ENCODE results near the gene ERICH6. TPM values are rescaled to one million over a fixed set of nuclear protein-coding genes. Genes with fewer than 3 reads are reported as not detected.

Gene ERICH6
- total RNA-seq: not detected in 2 replicates

DNA sequence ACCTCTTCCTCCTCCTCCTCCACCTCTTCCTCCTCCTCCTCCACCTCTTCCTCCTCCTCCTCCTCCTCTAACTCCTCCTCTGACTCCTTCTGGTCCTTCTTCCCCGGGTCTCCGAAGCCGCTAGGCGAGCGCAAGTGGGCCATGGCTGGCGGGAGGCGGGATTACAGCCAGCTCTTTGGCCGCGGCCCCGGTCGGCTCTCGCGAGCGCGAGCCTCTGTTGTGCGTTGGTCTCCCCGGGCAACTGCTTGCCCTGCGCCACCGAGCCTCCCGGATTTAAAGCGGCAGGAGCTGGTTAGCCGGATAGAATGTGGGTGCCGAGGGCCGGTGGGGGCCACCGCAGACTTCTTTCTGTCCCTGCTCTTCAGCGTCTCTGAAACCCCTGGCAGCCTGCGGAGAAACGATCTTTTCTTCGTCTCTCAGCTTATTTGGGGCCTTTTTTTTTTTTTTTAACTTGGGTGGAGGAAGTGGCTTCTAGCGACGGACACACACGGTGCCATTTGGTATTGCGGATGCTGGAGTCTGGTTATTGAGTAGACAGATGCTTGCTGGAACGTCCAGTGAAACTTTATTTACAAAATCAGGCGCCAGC is at the start of gene ERICH6:
ERICH6 (minus strand) TSS at position 165 of the 589 bp plus-strand sequence; CDS start at position 143, 22 bp downstream.

Other genes with a start within 250 kb of the ERICH6 start
- gene SERP1, start 157.4 kb downstream of the ERICH6 start, total RNA-seq: 230 and 253 TPM in 2 replicates
- gene EIF2A, start 157.1 kb downstream of the ERICH6 start, total RNA-seq: 84.2 and 120 TPM in 2 replicates
- gene SELENOT, start 100.6 kb downstream of the ERICH6 start, total RNA-seq: 57.2 and 59.0 TPM in 2 replicates
- 23.5 and 29.1 TPM in 2 replicates for gene SIAH2, start 59.2 kb upstream of the ERICH6 start, total RNA-seq
- not detected in 2 replicates for gene MINDY4B, start 201.5 kb upstream of the ERICH6 start, total RNA-seq